CD14-positive monocyte (primary cell): ENCODE results near the gene SCART1. TPM values are rescaled to one million over a fixed set of nuclear protein-coding genes. Genes with fewer than 3 reads are reported as not detected.

Experiments used
- DNase-seq, 3 donors: peaks; one replicate each; pipeline ENCODE4 v3.0.0-alpha.2; 2011 to 2022
- H2AFZ ChIP-seq: 2 replicates; pipeline ENCODE4 v1.6.0; 2012; ENCODE audit warnings: mild to moderate bottlenecking, low read depth, low read length, inconsistent platforms; ENCODE audit not compliant: insufficient read depth, poor library complexity, severe bottlenecking
- H3K27ac ChIP-seq, 2 donors: 1 replicate in 1 of 2; 2 replicates in 1 of 2; pipeline ENCODE4 v1.5.1; 2012 to 2013; ENCODE audit warnings: low read length in 2 of 2, control low read depth in 1 of 2, inconsistent platforms in 1 of 2, low read depth in 1 of 2, mild to moderate bottlenecking in 1 of 2
- H3K27me3 ChIP-seq, 2 donors: one replicate each; pipeline versions ENCODE4 v1.6.0 to v1.6.1; 2011 to 2013; ENCODE audit warnings: low read length in 2 of 2; ENCODE audit not compliant: control insufficient read depth in 2 of 2, insufficient read depth in 2 of 2
- H3K36me3 ChIP-seq, 2 donors: replicated peaks in 1 of 2; 1 replicate in 1 of 2; 2 replicates in 1 of 2; pipeline versions ENCODE4 v1.5.1 to v1.6.1; 2012 to 2013; ENCODE audit warnings: low read length in 2 of 2, control low read depth in 1 of 2, inconsistent platforms in 1 of 2, mild to moderate bottlenecking in 1 of 2; ENCODE audit not compliant: insufficient read depth in 2 of 2, control insufficient read depth in 1 of 2
- H3K4me1 ChIP-seq, 2 donors: 1 replicate in 1 of 2; 2 replicates in 1 of 2; pipeline versions ENCODE4 v1.5.1 to v1.6.1; 2012 to 2013; ENCODE audit warnings: low read length in 2 of 2, control low read depth in 1 of 2, inconsistent platforms in 1 of 2, mild to moderate bottlenecking in 1 of 2, moderate library complexity in 1 of 2; ENCODE audit not compliant: insufficient read depth in 2 of 2, control insufficient read depth in 1 of 2
- H3K4me2 ChIP-seq: replicated peaks from 2 replicates; pipeline ENCODE3; 2012; ENCODE audit warnings: low read length, moderate library complexity, mild to moderate bottlenecking; ENCODE audit not compliant: poor library complexity, severe bottlenecking; ENCODE audit errors: extremely low read depth
- H3K4me3 ChIP-seq, 3 experiments: fragments of 200-600 bp in 1 of 3; sonication (generic) in 1 of 3; replicated peaks in 1 of 3; 1 replicate in 2 of 3; 2 replicates in 1 of 3; pipeline ENCODE4 v1.5.1; 2011 to 2013; ENCODE audit warnings: low read length in 3 of 3, mild to moderate bottlenecking in 3 of 3, control low read depth in 2 of 3, low read depth in 2 of 3, inconsistent platforms in 1 of 3, moderate library complexity in 1 of 3
- H3K79me2 ChIP-seq: 2 replicates; pipeline ENCODE4 v1.6.0; 2012; ENCODE audit warnings: mild to moderate bottlenecking, control low read depth, inconsistent platforms, low read length, moderate library complexity; ENCODE audit not compliant: insufficient read depth
- H3K9ac ChIP-seq: 2 replicates; pipeline ENCODE4 v1.6.0; 2017; ENCODE audit warnings: low read length, mild to moderate bottlenecking; ENCODE audit not compliant: insufficient read depth, poor library complexity, severe bottlenecking
- H3K9me3 ChIP-seq, 2 donors: replicated peaks in 1 of 2; 1 replicate in 1 of 2; 2 replicates in 1 of 2; pipeline versions ENCODE4 v1.5.1 to v1.6.1; 2012 to 2013; ENCODE audit warnings: low read length in 2 of 2, control low read depth in 1 of 2; ENCODE audit not compliant: control insufficient read depth in 1 of 2, insufficient read depth in 1 of 2
- H4K20me1 ChIP-seq: 2 replicates; pipeline ENCODE4 v1.6.0; 2012; ENCODE audit warnings: mild to moderate bottlenecking, low read length, control low read depth, moderate library complexity; ENCODE audit not compliant: insufficient read depth
- H3K27ac Mint-ChIP-seq, 7 donors: one replicate each; pipeline ENCODE4 v1.8.0; 2020; ENCODE audit warnings: mild to moderate bottlenecking in 7 of 7, mixed read lengths in 7 of 7, moderate library complexity in 6 of 7, inconsistent platforms in 2 of 7
- H3K27me3 Mint-ChIP-seq, 3 donors: one replicate each; pipeline ENCODE4 v1.8.0; 2021 to 2022; ENCODE audit warnings: low read depth in 3 of 3, mild to moderate bottlenecking in 3 of 3, mixed read lengths in 3 of 3, moderate library complexity in 3 of 3, inconsistent platforms in 1 of 3
- H3K36me3 Mint-ChIP-seq, 2 donors: one replicate each; pipeline ENCODE4 v1.8.0; 2020; ENCODE audit warnings: mixed read lengths in 2 of 2, inconsistent platforms in 1 of 2, mild to moderate bottlenecking in 1 of 2
- H3K4me1 Mint-ChIP-seq: one replicate; pipeline ENCODE4 v1.8.0; 2020; ENCODE audit warnings: mild to moderate bottlenecking, mixed read lengths
- H3K4me3 Mint-ChIP-seq, 2 donors: one replicate each; pipeline ENCODE4 v1.8.0; 2020; ENCODE audit warnings: mild to moderate bottlenecking in 2 of 2, mixed read lengths in 2 of 2, moderate library complexity in 1 of 2
- H3K9me3 Mint-ChIP-seq, 7 donors: one replicate each; pipeline ENCODE4 v1.8.0; 2020 to 2022; ENCODE audit warnings: mixed read lengths in 7 of 7, mild to moderate bottlenecking in 6 of 7, moderate library complexity in 6 of 7, inconsistent platforms in 2 of 7
- CTCF ChIP-seq: fragments of 200-600 bp; IDR thresholded peaks from one replicate; pipeline ENCODE4 v1.8.0; 2022; ENCODE audit warnings: antibody characterized with exemption, mild to moderate bottlenecking
- WGBS: methylation state at CpG from one replicate; pipeline ENCODE4 v1.1.5; 2013; ENCODE audit warnings: missing lambda C conversion rate; ENCODE audit not compliant: insufficient coverage; 5-methylcytosine and 5-hydroxymethylcytosine counted together
- intact Hi-C, 2 donors: fragments of 100-400 bp; cut with micrococcal nuclease; formaldehyde crosslinking; loops; one replicate each; pipeline versions ENCODE4 v1.15.0 to v1.15.1; 2023
- polyA plus RNA-seq, 3 donors: library from polyadenylated mRNA; depleted of rRNA in 1 of 3; unstranded in 2 of 3; stranded (reverse) in 1 of 3; fragments of 300-500 nt in 2 of 3; fragments of >200 nt in 1 of 3; fragmentation: Illumina TruSeq in 2 of 3; gene quantifications; 1 replicate in 2 of 3; 2 replicates in 1 of 3; pipeline ENCODE4 v1.2.3, GENCODE V29; 2012 to 2021

SCART1 gene
- polyA plus RNA-seq, 3 donors, result 1.1 TPM; not detected in 2

- no peak for TF ChIP-seq CTCF
- Mint-ChIP-seq H3K27me3 (peaks cover 7 to 15% (median 13%) of the 10 kb centered on the region in 3 donors), H3K9me3 (peaks cover 14 to 18% (median 16%) of the 10 kb centered on the region in 7 donors), H3K27ac (peak overlapping the region in 1 of 7 donors; percentile 1), H3K4me1 (peaks cover 14% of the 10 kb centered on the region), H3K36me3 (no peaks in the 10 kb centered on the region), H3K4me3 (no peak overlapping the region)
- Histone ChIP-seq H3K79me2 (no peaks in the 10 kb centered on the region), H3K4me3 (no peak overlapping the region), H3K9ac (no peak overlapping the region), H3K4me1 (peaks cover 8 to 13% of the 10 kb centered on the region in 2 donors), H3K27ac (no peak overlapping the region), H3K36me3 (no peaks in the 10 kb centered on the region), H2AFZ (no peak overlapping the region), H4K20me1 (no peaks in the 10 kb centered on the region), H3K4me2 (no peak overlapping the region), H3K27me3 (no peaks in the 10 kb centered on the region), H3K9me3 (peaks cover 13 to 23% of the 10 kb centered on the region in 2 donors)
- 63% methylated on average over 5 of the region's 12 CpGs for WGBS
- intact Hi-C loops, result no loop called here
- DNase-seq, result peak in 1 of 3 donors; percentile 2
These were observed 12.0 kb upstream of the SCART1 start for GRCh38 chr10:133441780-133442179.

- Histone ChIP-seq H3K9me3 (peaks cover 19 to 29% of the 10 kb centered on the region in 2 donors), H3K4me3 (no peak overlapping the region), H2AFZ (no peak overlapping the region), H3K27me3 (no peaks in the 10 kb centered on the region), H3K9ac (no peak overlapping the region), H4K20me1 (no peaks in the 10 kb centered on the region), H3K36me3 (no peaks in the 10 kb centered on the region), H3K4me2 (no peak overlapping the region), H3K27ac (no peak overlapping the region), H3K79me2 (no peaks in the 10 kb centered on the region), H3K4me1 (peaks cover 8 to 13% of the 10 kb centered on the region in 2 donors)
- H3K4me1 Mint-ChIP-seq, result peaks cover 14% of the 10 kb centered on the region
- peak in 1 of 3 donors; percentile 28 for DNase-seq
- no peaks in the 10 kb centered on the region for H3K36me3 Mint-ChIP-seq
- no peak for TF ChIP-seq CTCF
- no peak overlapping the region for H3K4me3 Mint-ChIP-seq
- peaks cover 19 to 23% (median 22%) of the 10 kb centered on the region in 7 donors for H3K9me3 Mint-ChIP-seq
- 49% methylated on average over 21 of the region's 23 CpGs for WGBS
- intact Hi-C loops, result no loop called here
- peak overlapping the region in 1 of 7 donors; percentile 41 for H3K27ac Mint-ChIP-seq
- H3K27me3 Mint-ChIP-seq, result peaks cover 5 to 11% (median 9%) of the 10 kb centered on the region in 3 donors
These were observed 11.4 kb upstream of the SCART1 start for GRCh38 chr10:133442191-133442966.
